BJ (cell line): ENCODE measurements around the gene ALK. TPM values are rescaled to one million over a fixed set of nuclear protein-coding genes. Genes with fewer than 3 reads are reported as not detected.

Experiments used
- CTCF ChIA-PET: fragments of 350-600 bp; formaldehyde crosslinking; extraction: SDS; loops from one replicate; lab custom pipeline; 2021; ENCODE audit warnings: antibody characterized with exemption, inconsistent platforms; lab: Yijun Ruan, JAX
- POLR2A ChIA-PET: fragments of 300-600 bp; sonication (Branson Sonifier 250); formaldehyde crosslinking; extraction: SDS; loops from one replicate; lab custom pipeline; 2021; ENCODE audit warnings: antibody characterized with exemption; lab: Charles Lee
- DNase-seq: peaks from one replicate; pipeline ENCODE4 v3.0.0-alpha.2; 2011; ENCODE audit warnings: low read depth
- H3K27me3 ChIP-seq: 2 replicates; pipeline ENCODE4 v1.6.0; 2011; ENCODE audit warnings: low read length; ENCODE audit not compliant: control insufficient read depth, insufficient read depth
- H3K36me3 ChIP-seq: 2 replicates; pipeline ENCODE4 v1.5.1; 2011; ENCODE audit warnings: low read length; ENCODE audit not compliant: control insufficient read depth, insufficient read depth
- H3K4me3 ChIP-seq: 2 replicates; pipeline ENCODE4 v1.5.1; 2011; ENCODE audit warnings: low read depth, mild to moderate bottlenecking, control low read depth, low read length
- CTCF ChIP-seq: IDR thresholded peaks from 2 replicates; pipeline ENCODE4 v1.5.1; 2011; ENCODE audit warnings: low read depth, mild to moderate bottlenecking, control low read depth, inconsistent platforms, low read length, moderate library complexity; ENCODE audit not compliant: insufficient read depth
- polyA plus RNA-seq: library from polyadenylated mRNA; depleted of rRNA; stranded (reverse); fragments of >200 nt; gene quantifications from 2 replicates; pipeline ENCODE4 v1.2.3, GENCODE V29; 2011

The ALK gene
- polyA plus RNA-seq, 1 experiment: not detected

- H3K27me3 ChIP-seq: peaks cover 2% of the 10 kb centered on the region
- no peak for TF ChIP-seq CTCF
- DNase-seq: no peak
- H3K36me3 ChIP-seq: no peaks in the 10 kb centered on the region
- ChIA-PET POLR2A (no interaction called here), CTCF (no interaction called here)
- H3K4me3 ChIP-seq: no peak overlapping the region
Measured at GRCh38 chr2:29898999-29899398, 22.4 kb downstream of the ALK start.

- no peaks in the 10 kb centered on the region; the same call in 1 of the 2 replicates for H3K27me3 ChIP-seq
- ChIA-PET POLR2A (no interaction called here), CTCF (no interaction called here)
- no peak for DNase-seq
- no peak for TF ChIP-seq CTCF
- H3K4me3 ChIP-seq: no peak overlapping the region
- H3K36me3 ChIP-seq: no peaks in the 10 kb centered on the region
Measured at GRCh38 chr2:29894822-29895614, 26.4 kb downstream of the ALK start.

GRCh38 chr2:29892585-29893259, 28.7 kb downstream of the ALK start:
- no peak for DNase-seq
- Histone ChIP-seq H3K36me3 (no peaks in the 10 kb centered on the region), H3K27me3 (no peaks in the 10 kb centered on the region; the same call in 1 of the 2 replicates), H3K4me3 (no peak overlapping the region)
- TF ChIP-seq CTCF: no peak
- ChIA-PET CTCF (interaction anchor here (0.6 kb wide), 1 partner anchor 55 kb away, joined by 3 read pairs; no protein-coding TSS in a partner anchor), POLR2A (no interaction called here)

GRCh38 chr2:29881089-29881730, 40.2 kb downstream of the ALK start:
- ChIA-PET CTCF (interaction anchor here (1.5 kb wide), 1 partner anchor 42 kb away, joined by 3 read pairs; no protein-coding TSS in a partner anchor), POLR2A (no interaction called here)

More at GRCh38 chr2:29881089-29881730, 40.2 kb downstream of the ALK start:
- H3K4me3 ChIP-seq: no peak overlapping the region
- no peak for TF ChIP-seq CTCF
- no peaks in the 10 kb centered on the region for H3K27me3 ChIP-seq
- H3K36me3 ChIP-seq: no peaks in the 10 kb centered on the region
- no peak for DNase-seq
